Measurements from ENCODE around the gene PRR9. TPM values are rescaled to one million over a fixed set of nuclear protein-coding genes. Genes with fewer than 3 reads are reported as not detected.

Gene PRR9
- total and polyA plus RNA-seq, 12 donors = not detected

DNA sequence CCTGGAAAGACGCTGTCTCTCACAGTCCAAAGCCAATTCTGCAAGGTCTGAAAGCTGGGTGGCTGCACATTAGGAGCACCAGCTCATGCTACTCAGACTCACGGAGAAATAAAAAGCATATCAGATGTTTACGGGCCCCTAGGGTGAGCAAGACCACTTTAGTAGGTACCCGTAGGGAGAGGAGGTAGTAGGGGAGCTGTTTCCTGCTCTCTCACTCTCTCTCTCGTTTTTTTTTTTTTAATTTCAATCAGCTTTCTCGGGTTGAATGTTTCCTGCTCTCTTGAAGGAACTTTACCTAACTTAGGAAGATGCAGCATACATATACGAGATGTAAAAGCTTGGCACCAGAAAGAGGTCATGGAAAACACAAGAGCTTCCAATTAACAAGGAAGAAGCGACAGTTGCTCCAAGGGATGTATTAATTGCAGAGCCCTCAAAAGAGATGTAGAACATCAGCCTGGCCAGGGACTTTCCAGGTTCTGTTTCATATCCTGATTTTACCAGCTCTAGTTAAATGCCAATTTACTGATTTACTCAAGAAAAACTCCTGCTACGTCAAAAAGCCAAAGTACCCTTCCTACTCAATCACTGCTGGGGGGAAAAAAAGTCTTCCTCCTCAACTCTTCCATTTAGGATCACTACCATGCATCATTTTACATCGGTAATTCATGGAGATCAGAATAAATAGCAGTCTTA, 45.2 kb downstream of the PRR9 start:
- intact Hi-C loops (cut with DNase I) = no loop called here
- no peaks in the 10 kb centered on the region for H3K9me3 ChIP-seq (replicated peaks in 1 of 3)
- H3K27ac ChIP-seq = no peak overlapping the region
- no peak overlapping the region for H3K4me3 ChIP-seq
- H3K27me3 ChIP-seq = peaks cover 48% of the 10 kb centered on the region
- DNase-seq = no peak
- peaks cover 6 to 11% of the 10 kb centered on the region in 2 donors for H3K4me1 ChIP-seq (replicated peaks in 1 of 2)
- no peaks in the 10 kb centered on the region for H3K36me3 ChIP-seq (replicated peaks in 1 of 2)
- WGBS, 4 donors = 45 to 58% (median 52%) methylated on average over 10 of the region's 10 CpGs
- TF ChIP-seq, protein P1, sequence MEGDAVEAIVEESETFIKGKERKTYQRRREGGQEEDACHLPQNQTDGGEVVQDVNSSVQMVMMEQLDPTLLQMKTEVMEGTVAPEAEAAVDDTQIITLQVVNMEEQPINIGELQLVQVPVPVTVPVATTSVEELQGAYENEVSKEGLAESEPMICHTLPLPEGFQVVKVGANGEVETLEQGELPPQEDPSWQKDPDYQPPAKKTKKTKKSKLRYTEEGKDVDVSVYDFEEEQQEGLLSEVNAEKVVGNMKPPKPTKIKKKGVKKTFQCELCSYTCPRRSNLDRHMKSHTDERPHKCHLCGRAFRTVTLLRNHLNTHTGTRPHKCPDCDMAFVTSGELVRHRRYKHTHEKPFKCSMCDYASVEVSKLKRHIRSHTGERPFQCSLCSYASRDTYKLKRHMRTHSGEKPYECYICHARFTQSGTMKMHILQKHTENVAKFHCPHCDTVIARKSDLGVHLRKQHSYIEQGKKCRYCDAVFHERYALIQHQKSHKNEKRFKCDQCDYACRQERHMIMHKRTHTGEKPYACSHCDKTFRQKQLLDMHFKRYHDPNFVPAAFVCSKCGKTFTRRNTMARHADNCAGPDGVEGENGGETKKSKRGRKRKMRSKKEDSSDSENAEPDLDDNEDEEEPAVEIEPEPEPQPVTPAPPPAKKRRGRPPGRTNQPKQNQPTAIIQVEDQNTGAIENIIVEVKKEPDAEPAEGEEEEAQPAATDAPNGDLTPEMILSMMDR (IDR thresholded peaks at IDR 0.05) = no peak
- TF ChIP-seq POLR2A (IDR thresholded peaks at IDR 0.05) = no peak

DNA sequence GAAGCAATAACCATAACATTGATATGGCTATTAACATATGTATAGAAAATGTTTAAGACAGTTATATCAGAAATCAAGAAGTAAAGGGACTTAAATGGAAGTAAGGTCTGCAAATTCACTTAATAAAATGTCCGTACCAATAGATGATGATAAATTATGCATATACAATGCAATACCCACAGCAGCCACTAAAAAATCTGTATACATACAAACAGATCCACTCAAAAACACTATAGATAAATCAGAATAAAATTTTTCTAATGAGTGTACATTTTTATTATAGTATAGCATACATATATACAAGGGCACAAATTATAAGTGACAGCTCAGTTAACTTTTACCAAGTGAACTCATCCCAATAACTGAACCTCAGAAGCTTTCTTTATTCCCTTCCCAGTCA, 48.1 kb downstream of the PRR9 start:
- no peak for TF ChIP-seq POLR2A (IDR thresholded peaks at IDR 0.05)
- TF ChIP-seq, protein P1 (IDR thresholded peaks at IDR 0.05) = no peak
- H3K27me3 ChIP-seq = peaks cover 48% of the 10 kb centered on the region
- intact Hi-C loops (cut with DNase I) = no loop called here

More for the DNA sequence above, 48.1 kb downstream of the PRR9 start:
- WGBS, 4 donors = 76 to 84% (median 82%) methylated on average over 1 of the region's 1 CpG
- Histone ChIP-seq H3K4me3 (no peak overlapping the region), H3K27ac (no peak overlapping the region), H3K9me3 (replicated peaks in 1 of 3) (no peaks in the 10 kb centered on the region), H3K4me1 (replicated peaks in 1 of 2) (peaks cover 6 to 11% of the 10 kb centered on the region in 2 donors), H3K36me3 (replicated peaks in 1 of 2) (no peaks in the 10 kb centered on the region)
- DNase-seq = no peak

Other genes starting within 250 kb of the PRR9 start
- not detected for gene SPRR4, start 246.9 kb upstream of the PRR9 start, total RNA-seq
- not detected for gene SPRR4, start 246.9 kb upstream of the PRR9 start, polyA plus RNA-seq
- gene SPRR1A, start 233.5 kb upstream of the PRR9 start, total RNA-seq = not detected
- not detected for gene SPRR1A, start 233.5 kb upstream of the PRR9 start, polyA plus RNA-seq
- gene SPRR3, start 215.8 kb upstream of the PRR9 start, total RNA-seq = under 1 TPM in 1 of 9 donors, not detected in 8; 0.67 TPM
- 1 to 10 TPM; 2.2 to 6.1 (median 2.9) TPM for gene SPRR3, start 215.8 kb upstream of the PRR9 start, polyA plus RNA-seq
- under 1 TPM in 1 of 9 donors, not detected in 8; 0.74 TPM for gene SPRR1B, start 186.4 kb upstream of the PRR9 start, total RNA-seq
- gene SPRR1B, start 186.4 kb upstream of the PRR9 start, polyA plus RNA-seq = under 1 TPM in 2 of 3 donors, not detected in 1; 0.74 to 0.80 TPM
- gene SPRR2D, start 176.5 kb upstream of the PRR9 start, total RNA-seq = not detected
- gene SPRR2D, start 176.5 kb upstream of the PRR9 start, polyA plus RNA-seq = under 1 TPM in 2 of 3 donors, not detected in 1; 0.71 to 0.88 TPM
- gene SPRR2A, start 160.1 kb upstream of the PRR9 start, total RNA-seq = not detected
- gene SPRR2A, start 160.1 kb upstream of the PRR9 start, polyA plus RNA-seq = under 1 TPM in 2 of 3 donors, not detected in 1; 0.97 to 0.98 TPM
- under 1 TPM in 1 of 9 donors, not detected in 8; 0.50 TPM for gene SPRR2B, start 146.0 kb upstream of the PRR9 start, total RNA-seq
- not detected for gene SPRR2B, start 146.0 kb upstream of the PRR9 start, polyA plus RNA-seq
- not detected for gene SPRR2E, start 123.1 kb upstream of the PRR9 start, total RNA-seq
- gene SPRR2E, start 123.1 kb upstream of the PRR9 start, polyA plus RNA-seq = under 1 TPM in 1 of 3 donors, not detected in 2; 0.54 TPM
- not detected for gene SPRR2F, start 104.1 kb upstream of the PRR9 start, total RNA-seq
- not detected for gene SPRR2F, start 104.1 kb upstream of the PRR9 start, polyA plus RNA-seq
- gene SPRR2G, start 66.7 kb upstream of the PRR9 start, total RNA-seq = not detected
- gene SPRR2G, start 66.7 kb upstream of the PRR9 start, polyA plus RNA-seq = not detected
- gene LELP1, start 14.2 kb upstream of the PRR9 start, total RNA-seq = not detected
- not detected for gene LELP1, start 14.2 kb upstream of the PRR9 start, polyA plus RNA-seq
- gene LORICRIN, start 42.1 kb downstream of the PRR9 start, total RNA-seq = not detected
- gene LORICRIN, start 42.1 kb downstream of the PRR9 start, polyA plus RNA-seq = not detected
- not detected for gene PGLYRP3, start 95.4 kb downstream of the PRR9 start, total RNA-seq
- gene PGLYRP3, start 95.4 kb downstream of the PRR9 start, polyA plus RNA-seq = not detected
- gene PGLYRP4, start 131.3 kb downstream of the PRR9 start, total RNA-seq = not detected
- gene PGLYRP4, start 131.3 kb downstream of the PRR9 start, polyA plus RNA-seq = not detected
- 100 to 1,000 TPM in 6 of 9 donors, 10 to 100 TPM in 3; 30.6 to 544 (median 165) TPM for gene S100A9, start 140.3 kb downstream of the PRR9 start, total RNA-seq
- 100 to 1,000 TPM in 2 of 3 donors, 10 to 100 TPM in 1; 73.9 to 228 (median 151) TPM for gene S100A9, start 140.3 kb downstream of the PRR9 start, polyA plus RNA-seq
- 1 to 10 TPM in 6 of 9 donors, not detected in 3; 1.1 to 4.6 (median 1.6) TPM for gene S100A12, start 158.0 kb downstream of the PRR9 start, total RNA-seq
- gene S100A12, start 158.0 kb downstream of the PRR9 start, polyA plus RNA-seq = 1 to 10 TPM; 4.7 to 9.1 (median 5.9) TPM
- gene S100A8, start 173.5 kb downstream of the PRR9 start, total RNA-seq = 100 to 1,000 TPM in 2 of 9 donors, 10 to 100 TPM in 6, 1 to 10 TPM in 1; 3.4 to 257 (median 55.0) TPM
- gene S100A8, start 173.5 kb downstream of the PRR9 start, polyA plus RNA-seq = 100 to 1,000 TPM in 2 of 3 donors, 10 to 100 TPM in 1; 27.6 to 231 (median 164) TPM
- not detected for gene S100A7A, start 198.9 kb downstream of the PRR9 start, total RNA-seq
- gene S100A7A, start 198.9 kb downstream of the PRR9 start, polyA plus RNA-seq = not detected
- not detected for gene S100A7, start 243.1 kb downstream of the PRR9 start, total RNA-seq
- gene S100A7, start 243.1 kb downstream of the PRR9 start, polyA plus RNA-seq = not detected